ENCODE measurements around the gene CCDC88C.
"Not testable (repeated sequence)": the region's sequence is repeated elsewhere in the genome, so short reads cannot be mapped to it uniquely, and the experiment has no call there.

The CCDC88C gene

GRCh38 chr14:91257328-91258010 lies 160.2 kb downstream of the CCDC88C start:
- Histone ChIP-seq H3K36me3 (ENCODE audit: insufficient read depth, low read depth, low read length) (no peaks in the 10 kb centered on the region), H3K4me1 (ENCODE audit: insufficient read depth, low read length) (0 out of 2 replicates have a peak, but pooled peaks cover 9% of the 10 kb centered on the region), H3K9me3 (ENCODE audit: insufficient read depth, low read depth, low read length) (no peaks in the 10 kb centered on the region), H3K27ac (ENCODE audit: low read length) (no peak overlapping the region), H3K27me3 (ENCODE audit: insufficient read depth, low read length) (peaks cover 29% of the 10 kb centered on the region), H3K4me3 (ENCODE audit: low read length) (no peak overlapping the region), H3K9ac (ENCODE audit: low read depth, low read length) (no peak overlapping the region)

- no peaks in the 10 kb centered on the region for H3K36me3 ChIP-seq (ENCODE audit: insufficient read depth, low read depth, low read length)
- no peak overlapping the region for H3K4me3 ChIP-seq (ENCODE audit: low read length)
- no peak overlapping the region for H3K9ac ChIP-seq (ENCODE audit: low read depth, low read length)
- 0 out of 2 replicates have a peak, but pooled peaks cover 9% of the 10 kb centered on the region for H3K4me1 ChIP-seq (ENCODE audit: insufficient read depth, low read length)
- H3K27ac ChIP-seq (ENCODE audit: low read length), result no peak overlapping the region
- H3K27me3 ChIP-seq (ENCODE audit: insufficient read depth, low read length), result peaks cover 37% of the 10 kb centered on the region
- H3K9me3 ChIP-seq (ENCODE audit: insufficient read depth, low read depth, low read length), result no peaks in the 10 kb centered on the region
These were observed 161.0 kb downstream of the CCDC88C start for GRCh38 chr14:91256661-91257060.

GRCh38 chr14:91255026-91255695 lies 162.5 kb downstream of the CCDC88C start:
- 0 out of 2 replicates have a peak, but pooled peaks cover 9% of the 10 kb centered on the region for H3K4me1 ChIP-seq (ENCODE audit: insufficient read depth, low read length)
- no peak overlapping the region for H3K4me3 ChIP-seq (ENCODE audit: low read length)
- no peaks in the 10 kb centered on the region for H3K9me3 ChIP-seq (ENCODE audit: insufficient read depth, low read depth, low read length)
- H3K36me3 ChIP-seq (ENCODE audit: insufficient read depth, low read depth, low read length), result no peaks in the 10 kb centered on the region
- H3K27me3 ChIP-seq (ENCODE audit: insufficient read depth, low read length), result peaks cover 37% of the 10 kb centered on the region
- no peak overlapping the region for H3K27ac ChIP-seq (ENCODE audit: low read length)
- H3K9ac ChIP-seq (ENCODE audit: low read depth, low read length), result no peak overlapping the region

GRCh38 chr14:91254461-91254860 lies 163.2 kb downstream of the CCDC88C start:
- peaks cover 37% of the 10 kb centered on the region for H3K27me3 ChIP-seq (ENCODE audit: insufficient read depth, low read length)
- no peaks in the 10 kb centered on the region for H3K9me3 ChIP-seq (ENCODE audit: insufficient read depth, low read depth, low read length)
- no peaks in the 10 kb centered on the region for H3K36me3 ChIP-seq (ENCODE audit: insufficient read depth, low read depth, low read length)
- H3K27ac ChIP-seq (ENCODE audit: low read length), result no peak overlapping the region
- no peak overlapping the region for H3K9ac ChIP-seq (ENCODE audit: low read depth, low read length)
- no peak overlapping the region for H3K4me3 ChIP-seq (ENCODE audit: low read length)
- peaks cover 12% of the 10 kb centered on the region; the same call in 1 of the 2 replicates for H3K4me1 ChIP-seq (ENCODE audit: insufficient read depth, low read length)

GRCh38 chr14:91253795-91254323 lies 163.8 kb downstream of the CCDC88C start:
- Histone ChIP-seq H3K36me3 (ENCODE audit: insufficient read depth, low read depth, low read length) (no peaks in the 10 kb centered on the region), H3K9ac (ENCODE audit: low read depth, low read length) (peak overlapping the region; percentile 22; the same call in 1 of the 2 replicates), H3K4me1 (ENCODE audit: insufficient read depth, low read length) (peaks cover 12% of the 10 kb centered on the region; the same call in 1 of the 2 replicates), H3K27ac (ENCODE audit: low read length) (no peak overlapping the region), H3K4me3 (ENCODE audit: low read length) (peak overlapping the region; percentile 71), H3K27me3 (ENCODE audit: insufficient read depth, low read length) (peaks cover 37% of the 10 kb centered on the region), H3K9me3 (ENCODE audit: insufficient read depth, low read depth, low read length) (no peaks in the 10 kb centered on the region)

GRCh38 chr14:91252871-91253794 lies 164.5 kb downstream of the CCDC88C start:
- peaks cover 37% of the 10 kb centered on the region for H3K27me3 ChIP-seq (ENCODE audit: insufficient read depth, low read length)
- no peaks in the 10 kb centered on the region for H3K36me3 ChIP-seq (ENCODE audit: insufficient read depth, low read depth, low read length)
- no peaks in the 10 kb centered on the region for H3K9me3 ChIP-seq (ENCODE audit: insufficient read depth, low read depth, low read length)
- H3K27ac ChIP-seq (ENCODE audit: low read length), result no peak overlapping the region
- H3K4me1 ChIP-seq (ENCODE audit: insufficient read depth, low read length), result peaks cover 12% of the 10 kb centered on the region; the same call in 1 of the 2 replicates
- peak overlapping the region; percentile 71 for H3K4me3 ChIP-seq (ENCODE audit: low read length)
- H3K9ac ChIP-seq (ENCODE audit: low read depth, low read length), result peak overlapping the region; percentile 22; the same call in 1 of the 2 replicates

- H3K4me1 ChIP-seq (ENCODE audit: insufficient read depth, low read length), result peaks cover 6% of the 10 kb centered on the region; the same call in 1 of the 2 replicates
- H3K36me3 ChIP-seq (ENCODE audit: insufficient read depth, low read depth, low read length), result no peaks in the 10 kb centered on the region
- no peaks in the 10 kb centered on the region for H3K9me3 ChIP-seq (ENCODE audit: insufficient read depth, low read depth, low read length)
- no peak overlapping the region for H3K4me3 ChIP-seq (ENCODE audit: low read length)
- no peak overlapping the region for H3K9ac ChIP-seq (ENCODE audit: low read depth, low read length)
- no peak overlapping the region for H3K27ac ChIP-seq (ENCODE audit: low read length)
- H3K27me3 ChIP-seq (ENCODE audit: insufficient read depth, low read length), result peaks cover 37% of the 10 kb centered on the region
These were observed 166.7 kb downstream of the CCDC88C start for GRCh38 chr14:91250912-91251311.

- Histone ChIP-seq H3K36me3 (ENCODE audit: insufficient read depth, low read depth, low read length) (no peaks in the 10 kb centered on the region), H3K4me3 (ENCODE audit: low read length) (no peak overlapping the region), H3K9me3 (ENCODE audit: insufficient read depth, low read depth, low read length) (no peaks in the 10 kb centered on the region), H3K4me1 (ENCODE audit: insufficient read depth, low read length) (peaks cover 6% of the 10 kb centered on the region; the same call in 1 of the 2 replicates), H3K27me3 (ENCODE audit: insufficient read depth, low read length) (peaks cover 30% of the 10 kb centered on the region), H3K9ac (ENCODE audit: low read depth, low read length) (no peak overlapping the region), H3K27ac (ENCODE audit: low read length) (no peak overlapping the region)
These were observed 167.6 kb downstream of the CCDC88C start for GRCh38 chr14:91249841-91250616.

- H3K9ac ChIP-seq (ENCODE audit: low read depth, low read length), result no peak overlapping the region
- no peak overlapping the region for H3K27ac ChIP-seq (ENCODE audit: low read length)
- H3K36me3 ChIP-seq (ENCODE audit: insufficient read depth, low read depth, low read length), result no peaks in the 10 kb centered on the region
- H3K4me3 ChIP-seq (ENCODE audit: low read length), result no peak overlapping the region
- H3K27me3 ChIP-seq (ENCODE audit: insufficient read depth, low read length), result peaks cover 6% of the 10 kb centered on the region; the same call in 1 of the 2 replicates
- no peaks in the 10 kb centered on the region for H3K9me3 ChIP-seq (ENCODE audit: insufficient read depth, low read depth, low read length)
- H3K4me1 ChIP-seq (ENCODE audit: insufficient read depth, low read length), result peaks cover 10% of the 10 kb centered on the region; the same call in 1 of the 2 replicates
These were observed 171.4 kb downstream of the CCDC88C start for GRCh38 chr14:91246051-91246852.

GRCh38 chr14:91245616-91246015 lies 172.0 kb downstream of the CCDC88C start:
- not testable (repeated sequence) for H3K36me3 ChIP-seq (ENCODE audit: insufficient read depth, low read depth, low read length); H3K9me3 ChIP-seq (ENCODE audit: insufficient read depth, low read depth, low read length); H3K4me3 ChIP-seq (ENCODE audit: low read length); H3K4me1 ChIP-seq (ENCODE audit: insufficient read depth, low read length); H3K27me3 ChIP-seq (ENCODE audit: insufficient read depth, low read length); H3K27ac ChIP-seq (ENCODE audit: low read length); H3K9ac ChIP-seq (ENCODE audit: low read depth, low read length)

All from iPS-20b (cell line).